ENCODE results near the gene FANCC.

FANCC gene

GRCh38 chr9:95193480-95193879 lies 124.0 kb downstream of the FANCC start:
- TF ChIP-seq CTCF (conservative IDR thresholded peaks at IDR 0.05; ENCODE audit: low read depth) = no peak
- DNase-seq (ENCODE audit: low spot score) = no peak
- ChIA-PET CTCF (no interaction called here), POLR2A (ENCODE audit: low non-redundant PET) (no interaction called here)
- no peak overlapping the region for H3K27ac ChIP-seq

- CTCF ChIA-PET = no interaction called here
- DNase-seq (ENCODE audit: low spot score) = no peak
- no peak for TF ChIP-seq CTCF (conservative IDR thresholded peaks at IDR 0.05; ENCODE audit: low read depth)
- POLR2A ChIA-PET (ENCODE audit: low non-redundant PET) = no interaction called here
- no peak overlapping the region for H3K27ac ChIP-seq
Measured at GRCh38 chr9:95193067-95193466, 124.4 kb downstream of the FANCC start.

- CTCF ChIA-PET = no interaction called here
- POLR2A ChIA-PET (ENCODE audit: low non-redundant PET) = no interaction called here
- H3K27ac ChIP-seq = no peak overlapping the region
- DNase-seq (ENCODE audit: low spot score) = no peak
- no peak for TF ChIP-seq CTCF (conservative IDR thresholded peaks at IDR 0.05; ENCODE audit: low read depth)
Measured at GRCh38 chr9:95192631-95193030, 124.9 kb downstream of the FANCC start.

- TF ChIP-seq CTCF (conservative IDR thresholded peaks at IDR 0.05; ENCODE audit: low read depth) = no peak
- ChIA-PET POLR2A (ENCODE audit: low non-redundant PET) (no interaction called here), CTCF (interaction anchor here (0.6 to 1.0 kb wide), 2 partner anchors 15 to 76 kb away, joined by 4 to 7 read pairs; no protein-coding TSS in a partner anchor)
- peak overlapping the region; percentile 27 for H3K27ac ChIP-seq
- no peak for DNase-seq (ENCODE audit: low spot score)
Measured at GRCh38 chr9:95190413-95190812, 127.1 kb downstream of the FANCC start.

- no peak for TF ChIP-seq CTCF (conservative IDR thresholded peaks at IDR 0.05; ENCODE audit: low read depth)
- DNase-seq (ENCODE audit: low spot score) = no peak
- CTCF ChIA-PET = interaction anchor here (1.0 kb wide), 1 partner anchor 16 kb away, joined by 7 read pairs; no protein-coding TSS in a partner anchor
- POLR2A ChIA-PET (ENCODE audit: low non-redundant PET) = no interaction called here
- H3K27ac ChIP-seq = no peak overlapping the region
Measured at GRCh38 chr9:95189251-95190098, 128.0 kb downstream of the FANCC start.

GRCh38 chr9:95188459-95188858 lies 129.1 kb downstream of the FANCC start:
- no peak overlapping the region for H3K27ac ChIP-seq
- no peak for DNase-seq (ENCODE audit: low spot score)
- ChIA-PET CTCF (no interaction called here), POLR2A (ENCODE audit: low non-redundant PET) (no interaction called here)
- TF ChIP-seq CTCF (conservative IDR thresholded peaks at IDR 0.05; ENCODE audit: low read depth) = no peak

Data from RWPE1 (cell line).